ENCODE measurements around the gene SUPT7L.

SUPT7L gene

GRCh38 chr2:27653397-27653796 is 10.0 kb downstream of the SUPT7L start:
- H3K4me3 ChIP-seq (replicated peaks in 1 of 2; ENCODE audit: low read depth in 2 of 2, low read length in 2 of 2): no peak overlapping the region
- DNase-seq (ENCODE audit: low read depth in 2 of 2): no peak
- no peak for TF ChIP-seq CTCF (IDR thresholded peaks at IDR 0.05; ENCODE audit: low read depth, low read length)

GRCh38 chr2:27652790-27653189 is 10.6 kb downstream of the SUPT7L start:
- DNase-seq (ENCODE audit: low read depth in 2 of 2): no peak

GRCh38 chr2:27652341-27652740 is 11.1 kb downstream of the SUPT7L start:
- TF ChIP-seq CTCF (IDR thresholded peaks at IDR 0.05; ENCODE audit: low read depth, low read length): no peak
- DNase-seq (ENCODE audit: low read depth in 2 of 2): no peak
- H3K4me3 ChIP-seq (replicated peaks in 1 of 2; ENCODE audit: low read depth in 2 of 2, low read length in 2 of 2): no peak overlapping the region

More at GRCh38 chr2:27652790-27653189, 10.6 kb downstream of the SUPT7L start:
- TF ChIP-seq CTCF (IDR thresholded peaks at IDR 0.05; ENCODE audit: low read depth, low read length): no peak
- H3K4me3 ChIP-seq (replicated peaks in 1 of 2; ENCODE audit: low read depth in 2 of 2, low read length in 2 of 2): no peak overlapping the region

GRCh38 chr2:27651056-27651455 is 12.4 kb downstream of the SUPT7L start:
- TF ChIP-seq CTCF (IDR thresholded peaks at IDR 0.05; ENCODE audit: low read depth, low read length): no peak
- H3K4me3 ChIP-seq (replicated peaks in 1 of 2; ENCODE audit: low read depth in 2 of 2, low read length in 2 of 2): no peak overlapping the region
- no peak for DNase-seq (ENCODE audit: low read depth in 2 of 2)

- no peak for TF ChIP-seq CTCF (IDR thresholded peaks at IDR 0.05; ENCODE audit: low read depth, low read length)
- no peak for DNase-seq (ENCODE audit: low read depth in 2 of 2)
- no peak overlapping the region for H3K4me3 ChIP-seq (replicated peaks in 1 of 2; ENCODE audit: low read depth in 2 of 2, low read length in 2 of 2)
Observed at GRCh38 chr2:27647737-27648136, 15.7 kb downstream of the SUPT7L start.

GRCh38 chr2:27647289-27647688 is 16.1 kb downstream of the SUPT7L start:
- H3K4me3 ChIP-seq (replicated peaks in 1 of 2; ENCODE audit: low read depth in 2 of 2, low read length in 2 of 2): no peak overlapping the region
- TF ChIP-seq CTCF (IDR thresholded peaks at IDR 0.05; ENCODE audit: low read depth, low read length): no peak
- DNase-seq (ENCODE audit: low read depth in 2 of 2): no peak

GRCh38 chr2:27645197-27645596 is 18.2 kb downstream of the SUPT7L start:
- no peak for DNase-seq (ENCODE audit: low read depth in 2 of 2)
- no peak overlapping the region for H3K4me3 ChIP-seq (replicated peaks in 1 of 2; ENCODE audit: low read depth in 2 of 2, low read length in 2 of 2)
- TF ChIP-seq CTCF (IDR thresholded peaks at IDR 0.05; ENCODE audit: low read depth, low read length): no peak

Data from cardiac fibroblast (primary cell).